ENCODE data around the gene MXD4. TPM values are rescaled to one million over a fixed set of nuclear protein-coding genes. Genes with fewer than 3 reads are reported as not detected.

MXD4 gene
- total and polyA plus RNA-seq, 9 of the 15 experiments (the other 6 are each of a cell fraction or from before 2014, with no cell fraction given): 0.06 to 13.5 (median 5.9) TPM

- ATAC-seq (peak; percentile 21), FAIRE-seq (no peak), DNase-seq (ENCODE audit: extremely low read depth in 1 of 4, low spot score in 3 of 4) (peak; percentile 69 to 73 (median 70))
- Histone ChIP-seq H3K79me2 (ENCODE audit: control insufficient read depth, insufficient read depth, low read length) (peaks cover 5% of the 10 kb centered on the region; the same call in 1 of the 3 replicates), H3K4me2 (ENCODE audit: insufficient read depth, low read length) (peak overlapping the region; percentile 77), H3K9me3 (replicated peaks; ENCODE audit: control insufficient read depth, insufficient read depth, low read depth, low read length) (no peaks in the 10 kb centered on the region), H3K9ac (ENCODE audit: insufficient read depth in 1 of 2, low read depth in 2 of 2, low read length in 2 of 2) (peak overlapping the region; percentile 75 to 93; a peak in 3 of 4 replicates), H3K4me3 (peak overlapping the region; percentile 71), H4K20me1 (replicated peaks; ENCODE audit: control insufficient read depth, insufficient read depth, low read length) (no peaks in the 10 kb centered on the region), H3K9me1 (ENCODE audit: control insufficient read depth, insufficient read depth, low read length) (no peaks in the 10 kb centered on the region), H2AFZ (ENCODE audit: low read depth, low read length) (peak overlapping the region; percentile 88), H3K36me3 (ENCODE audit: control insufficient read depth, insufficient read depth, low read length) (no peaks in the 10 kb centered on the region), H3K27ac (ENCODE audit: extremely low read depth, low read depth, low read length) (peak overlapping the region; percentile 82), H3K27me3 (ENCODE audit: control insufficient read depth in 2 of 2, insufficient read depth in 2 of 2, low read length in 2 of 2) (no peaks in the 10 kb centered on the region), H3K4me1 (replicated peaks in 1 of 2; ENCODE audit: control insufficient read depth in 2 of 2, insufficient read depth in 2 of 2, low read length in 2 of 2) (peaks cover 9 to 80% of the 10 kb centered on the region in 2 experiments; a peak in 4 of 5 replicates)
- CTCF ChIA-PET (ENCODE audit: low intra/inter-chr PET ratio): no interaction called here
- intact Hi-C loops (cut with micrococcal nuclease) (loop anchor here (5.0 kb wide), 1 partner anchor 156 kb away; the partner anchor contains the start of genes CFAP99 and ZFYVE28), in situ Hi-C loops (cut with MboI) (no loop called here)
- POLR2A ChIA-PET: interaction anchor here (0.8 to 1.1 kb wide), 4 partner anchors 11 to 214 kb away, joined by 3 to 9 read pairs (median 4); no protein-coding TSS in a partner anchor
- 3% methylated on average over 26 of the region's 91 CpGs for WGBS (ENCODE audit: insufficient coverage, low coverage, missing lambda C conversion rate)
- BruUV-seq (replicated peaks): no TSS peak
- TF ChIP-seq SAP30 (IDR thresholded peaks at IDR 0.05; ENCODE audit: borderline replicate concordance, insufficient read depth, low read depth, low read length, poor library complexity, severe bottlenecking) (peak; percentile 49), KAT7 (CRISPR knock-in tag; IDR thresholded peaks at IDR 0.05; ENCODE audit: borderline replicate concordance) (peak; percentile 83; the same call in 1 of the 2 replicates), EP400 (IDR thresholded peaks at IDR 0.05) (peak; percentile 86), XRCC5 (IDR thresholded peaks at IDR 0.05; ENCODE audit: low read depth, low read length) (no peak), RCOR1 (IDR thresholded peaks at IDR 0.05; ENCODE audit: borderline replicate concordance in 1 of 2, low read depth in 2 of 2, low read length in 2 of 2) (peak in 1 of 2 experiments; percentile 5; a peak in 1 of 4 replicates), NCOA2 (IDR thresholded peaks at IDR 0.05; ENCODE audit: partially characterized antibody in 2 of 2) (no peak), MNT (conservative IDR thresholded peaks at IDR 0.05) (peak; percentile 93 to 97), ZFP36 (IDR thresholded peaks at IDR 0.05; ENCODE audit: low read depth, low read length, partially characterized antibody) (peak; percentile 97), FOXP4 (CRISPR knock-in tag; IDR thresholded peaks at IDR 0.05; ENCODE audit: borderline replicate concordance) (no peak), MAZ (CRISPR knock-in tag; conservative IDR thresholded peaks at IDR 0.05 in 1 of 2, IDR thresholded peaks at IDR 0.05 in 1 of 2) (peak; percentile 41 to 51; a peak in 3 of 4 replicates), MIER1 (IDR thresholded peaks at IDR 0.05; ENCODE audit: low read depth) (no peak), PPARD (CRISPR knock-in tag; IDR thresholded peaks at IDR 0.05) (no peak), ZBTB7A (IDR thresholded peaks at IDR 0.05; ENCODE audit: borderline replicate concordance, control insufficient read depth, low read depth, low read length) (peak; percentile 64)
- TF ChIP-seq, protein P1, sequence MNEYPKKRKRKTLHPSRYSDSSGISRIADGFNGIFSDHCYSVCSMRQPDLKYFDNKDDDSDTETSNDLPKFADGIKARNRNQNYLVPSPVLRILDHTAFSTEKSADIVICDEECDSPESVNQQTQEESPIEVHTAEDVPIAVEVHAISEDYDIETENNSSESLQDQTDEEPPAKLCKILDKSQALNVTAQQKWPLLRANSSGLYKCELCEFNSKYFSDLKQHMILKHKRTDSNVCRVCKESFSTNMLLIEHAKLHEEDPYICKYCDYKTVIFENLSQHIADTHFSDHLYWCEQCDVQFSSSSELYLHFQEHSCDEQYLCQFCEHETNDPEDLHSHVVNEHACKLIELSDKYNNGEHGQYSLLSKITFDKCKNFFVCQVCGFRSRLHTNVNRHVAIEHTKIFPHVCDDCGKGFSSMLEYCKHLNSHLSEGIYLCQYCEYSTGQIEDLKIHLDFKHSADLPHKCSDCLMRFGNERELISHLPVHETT (CRISPR knock-in tag; conservative IDR thresholded peaks at IDR 0.05 in 1 of 2, IDR thresholded peaks at IDR 0.05 in 1 of 2): peak in 1 of 2 experiments; percentile 59; a peak in 2 of 4 replicates
Observed at GRCh38 chr4:2261110-2261852, 628 bp downstream of the MXD4 start.

Data from K562 (cell line).